ENCODE data around the gene STAB1. TPM values are rescaled to one million over a fixed set of nuclear protein-coding genes. Genes with fewer than 3 reads are reported as not detected.

The STAB1 gene
- total and polyA plus RNA-seq, 2 of the 13 experiments (the other 11 are each of a cell fraction or from before 2014, with no cell fraction given) = 0.09 to 0.34 TPM

- TF ChIP-seq ZNF33A (CRISPR knock-in tag; IDR thresholded peaks at IDR 0.05; ENCODE audit: borderline replicate concordance) (no peak), XBP1 (CRISPR knock-in tag; IDR thresholded peaks at IDR 0.05) (no peak), MATR3 (CRISPR knock-in tag; IDR thresholded peaks at IDR 0.05) (no peak)
These were observed 39.6 kb upstream of the STAB1 start, which contains the start of gene NISCH (continued) for GRCh38 chr3:52455283-52456168.

- CTCF ChIA-PET (ENCODE audit: low intra/inter-chr PET ratio, low total read pairs) = no interaction called here
- WGBS (ENCODE audit: low lambda C conversion rate) = 8% methylated on average over 8 of the region's 13 CpGs
- intact Hi-C loops (cut with micrococcal nuclease; ENCODE audit: unreplicated experiment) (no loop called here), in situ Hi-C loops (cut with HindIII; ENCODE audit: extremely low pct_ligation_motif_present, low pct_unique_long_range_greater_than_20kb) (loop anchor here (10.0 kb wide), 1 partner anchor 229 kb away; the partner anchor contains the start of genes GNL3 and PBRM1)
- H3K4me1 ChIP-seq (ENCODE audit: insufficient read depth, low read length) = peaks cover 57% of the 10 kb centered on the region
- no peaks in the 10 kb centered on the region for H4K20me1 ChIP-seq (ENCODE audit: insufficient read depth, low read length)
- peak overlapping the region; percentile 85 for H3K4me2 ChIP-seq (ENCODE audit: low read depth, low read length)
- H3K27ac ChIP-seq (ENCODE audit: extremely low read length, insufficient read depth, low read length) = peak overlapping the region; percentile 63
- H3K27me3 ChIP-seq (ENCODE audit: control insufficient read depth in 1 of 2, insufficient read depth in 2 of 2, low read length in 2 of 2) = no peaks in the 10 kb centered on the region; a peak in 1 of 5 replicates
- no peak for FAIRE-seq
- POLR2A ChIA-PET = interaction anchor here (1.5 kb wide), 1 partner anchor 80 kb away, joined by 6 read pairs; the partner anchor contains the start of gene UQCC5
- ATAC-seq = no peak
- no peak overlapping the region for H2AFZ ChIP-seq (ENCODE audit: low read length)
- H3K9ac ChIP-seq (ENCODE audit: insufficient read depth, low read depth, low read length) = peak overlapping the region; percentile 90
- peaks cover 9 to 26% of the 10 kb centered on the region in 2 experiments; a peak in 4 of 5 replicates for H3K36me3 ChIP-seq (replicated peaks in 1 of 2; ENCODE audit: control insufficient read depth in 1 of 2, insufficient read depth in 2 of 2, low read length in 2 of 2)
- peak overlapping the region; percentile 90 to 96 (median 92) for H3K4me3 ChIP-seq (replicated peaks in 1 of 3; ENCODE audit: insufficient read depth in 1 of 3, low read depth in 2 of 3, low read length in 3 of 3)
- peaks cover 20% of the 10 kb centered on the region for H3K79me2 ChIP-seq (ENCODE audit: insufficient read depth, low read length)
- DNase-seq (ENCODE audit: low spot score) = no peak
- H3K9me3 ChIP-seq (ENCODE audit: low read length) = no peaks in the 10 kb centered on the region
- no TSS peak for BruUV-seq (replicated peaks)
- TF ChIP-seq TFAP4 (IDR thresholded peaks at IDR 0.05; ENCODE audit: borderline replicate concordance, low read depth) = no peak
- peak; percentile 36; the same call in 1 of the 2 replicates for TF ChIP-seq ZNF446 (CRISPR knock-in tag; IDR thresholded peaks at IDR 0.05)
- no peak for TF ChIP-seq ZNF362 (CRISPR knock-in tag; IDR thresholded peaks at IDR 0.05; ENCODE audit: borderline replicate concordance)
- TF ChIP-seq ZBTB34 (CRISPR knock-in tag; IDR thresholded peaks at IDR 0.05) = no peak
- peak; percentile 55 for TF ChIP-seq ZFY (CRISPR knock-in tag; IDR thresholded peaks at IDR 0.05)
- TF ChIP-seq CHD2 (IDR thresholded peaks at IDR 0.05; ENCODE audit: low read depth, low read length) = no peak
- TF ChIP-seq ZUFSP (CRISPR knock-in tag; IDR thresholded peaks at IDR 0.05; ENCODE audit: borderline replicate concordance) = no peak
- no peak for TF ChIP-seq SRSF4 (IDR thresholded peaks at IDR 0.05; ENCODE audit: low read depth, low read length, poor library complexity, severe bottlenecking)
- TF ChIP-seq WIZ (CRISPR knock-in tag; IDR thresholded peaks at IDR 0.05) = no peak
- no peak for TF ChIP-seq TIGD3 (CRISPR knock-in tag; IDR thresholded peaks at IDR 0.05; ENCODE audit: borderline replicate concordance)
These were observed 38.9 kb upstream of the STAB1 start for GRCh38 chr3:52456169-52456799.

Data from HepG2 (cell line).